Measurements from ENCODE around the gene DEF6.
"Not testable (repeated sequence)": the region's sequence is repeated elsewhere in the genome, so short reads cannot be mapped to it uniquely, and the experiment has no call there.

The DEF6 gene

GRCh38 chr6:35311390-35312075 lies 13.9 kb downstream of the DEF6 start:
- DNase-seq = peak; percentile 73 to 75

DNA sequence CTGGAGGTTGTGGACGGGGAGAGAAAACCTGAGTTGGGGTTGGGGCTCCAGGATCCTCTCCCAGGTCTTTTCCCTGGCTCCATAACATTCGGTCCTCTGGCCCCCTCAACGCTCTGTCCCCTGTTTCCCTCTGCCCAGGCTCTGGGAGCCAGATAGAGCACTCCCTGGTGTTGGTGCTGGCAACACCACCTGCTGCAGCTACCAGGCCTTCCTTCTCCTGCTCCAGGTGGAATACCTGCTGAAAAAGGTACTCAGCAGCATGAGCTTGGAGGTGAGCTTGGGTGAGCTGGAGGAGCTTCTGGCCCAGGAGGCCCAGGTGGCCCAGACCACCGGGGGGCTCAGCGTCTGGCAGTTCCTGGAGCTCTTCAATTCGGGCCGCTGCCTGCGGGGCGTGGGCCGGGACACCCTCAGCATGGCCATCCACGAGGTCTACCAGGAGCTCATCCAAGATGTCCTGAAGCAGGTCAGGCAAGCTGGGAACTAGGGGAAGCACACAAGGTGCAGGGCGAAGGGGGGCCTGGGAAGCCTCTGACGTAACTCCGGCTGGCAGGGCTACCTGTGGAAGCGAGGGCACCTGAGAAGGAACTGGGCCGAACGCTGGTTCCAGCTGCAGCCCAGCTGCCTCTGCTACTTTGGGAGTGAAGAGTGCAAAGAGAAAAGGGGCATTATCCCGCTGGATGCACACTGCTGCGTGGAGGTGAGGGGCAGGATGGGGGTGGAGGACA lies 14.6 kb downstream of the DEF6 start:
- no peak for DNase-seq

DNA sequence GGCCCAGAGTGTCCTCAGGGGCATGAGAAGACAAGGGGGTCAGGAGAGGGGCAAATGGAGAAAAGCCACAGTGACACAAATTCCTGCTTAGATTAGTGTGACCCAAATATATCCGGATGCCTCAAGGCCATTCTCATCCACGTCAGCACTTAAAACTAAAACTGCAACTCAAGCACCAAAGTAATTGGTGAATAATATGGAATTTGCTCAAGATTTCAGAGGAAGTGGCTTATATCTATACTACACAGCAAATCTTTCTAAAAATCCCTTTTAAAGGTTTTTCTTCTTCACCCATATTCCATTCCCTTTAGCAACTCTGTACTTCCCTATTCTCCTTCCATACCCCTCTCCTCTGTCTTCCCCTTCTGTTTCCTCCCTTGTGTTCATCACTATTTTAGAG lies 15.2 kb downstream of the DEF6 start:
- DNase-seq = no peak

GRCh38 chr6:35317483-35318195 lies 20.0 kb downstream of the DEF6 start:
- DNase-seq = no peak

DNA sequence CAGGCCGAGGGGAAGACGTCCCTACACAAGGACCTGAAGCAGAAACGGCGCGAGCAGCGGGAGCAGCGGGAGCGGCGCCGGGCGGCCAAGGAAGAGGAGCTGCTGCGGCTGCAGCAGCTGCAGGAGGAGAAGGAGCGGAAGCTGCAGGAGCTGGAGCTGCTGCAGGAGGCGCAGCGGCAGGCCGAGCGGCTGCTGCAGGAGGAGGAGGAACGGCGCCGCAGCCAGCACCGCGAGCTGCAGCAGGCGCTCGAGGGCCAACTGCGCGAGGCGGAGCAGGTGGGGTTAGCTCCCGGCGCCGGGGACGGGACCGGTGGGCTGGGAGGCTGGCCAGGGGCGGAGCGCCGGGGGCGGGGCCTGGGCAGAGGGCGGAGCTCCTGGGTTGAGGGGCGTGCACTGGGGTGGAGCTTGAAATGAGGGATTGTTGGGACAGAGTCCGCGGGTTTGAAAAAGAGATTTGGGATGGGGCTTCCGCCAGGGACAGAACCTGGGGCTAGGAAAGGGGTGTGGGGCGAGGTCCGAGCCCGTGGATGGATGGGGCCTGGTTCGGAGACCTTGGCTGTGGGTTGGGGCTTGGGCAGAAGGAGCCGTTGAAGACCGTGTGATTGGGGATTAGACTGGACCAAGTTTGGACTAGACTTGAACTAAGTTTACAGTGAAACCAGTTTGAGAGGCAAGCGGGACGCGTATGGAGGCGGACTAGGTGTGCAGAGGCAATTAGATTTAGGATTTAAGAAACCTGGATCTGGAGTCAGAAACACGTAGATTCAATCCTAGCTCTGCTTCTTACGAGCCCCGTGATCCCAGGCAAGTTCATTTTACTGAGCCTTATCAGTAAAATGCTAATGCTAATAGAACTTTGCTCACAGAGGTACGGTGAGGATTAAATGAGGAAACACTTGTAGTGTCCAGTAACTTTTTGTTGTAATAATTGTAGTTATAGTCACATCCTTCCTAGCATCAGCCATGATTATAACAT lies 20.9 kb downstream of the DEF6 start:
- no peak for DNase-seq

DNA sequence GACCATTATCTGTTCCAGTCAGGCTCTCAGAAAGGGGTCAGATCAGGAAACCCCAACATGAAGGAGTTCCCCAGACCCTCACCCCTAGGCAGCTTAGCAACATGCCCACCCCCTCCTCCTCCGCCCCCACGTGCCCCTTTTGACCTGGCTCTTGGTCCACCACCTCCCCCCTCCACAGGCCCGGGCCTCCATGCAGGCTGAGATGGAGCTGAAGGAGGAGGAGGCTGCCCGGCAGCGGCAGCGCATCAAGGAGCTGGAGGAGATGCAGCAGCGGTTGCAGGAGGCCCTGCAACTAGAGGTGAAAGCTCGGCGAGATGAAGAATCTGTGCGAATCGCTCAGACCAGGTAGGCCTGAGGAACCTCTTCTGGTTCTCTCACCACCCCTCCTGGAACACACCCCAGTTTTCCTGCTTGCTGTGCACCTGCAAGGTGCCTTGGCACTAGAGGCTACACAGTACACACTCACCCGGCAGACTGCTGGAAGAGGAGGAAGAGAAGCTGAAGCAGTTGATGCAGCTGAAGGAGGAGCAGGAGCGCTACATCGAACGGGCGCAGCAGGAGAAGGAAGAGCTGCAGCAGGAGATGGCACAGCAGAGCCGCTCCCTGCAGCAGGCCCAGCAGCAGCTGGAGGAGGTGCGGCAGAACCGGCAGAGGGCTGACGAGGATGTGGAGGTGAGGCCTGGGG lies 21.9 kb downstream of the DEF6 start:
- DNase-seq = no peak

GRCh38 chr6:35320031-35320410 lies 22.4 kb downstream of the DEF6 start:
- no peak for DNase-seq

DNA sequence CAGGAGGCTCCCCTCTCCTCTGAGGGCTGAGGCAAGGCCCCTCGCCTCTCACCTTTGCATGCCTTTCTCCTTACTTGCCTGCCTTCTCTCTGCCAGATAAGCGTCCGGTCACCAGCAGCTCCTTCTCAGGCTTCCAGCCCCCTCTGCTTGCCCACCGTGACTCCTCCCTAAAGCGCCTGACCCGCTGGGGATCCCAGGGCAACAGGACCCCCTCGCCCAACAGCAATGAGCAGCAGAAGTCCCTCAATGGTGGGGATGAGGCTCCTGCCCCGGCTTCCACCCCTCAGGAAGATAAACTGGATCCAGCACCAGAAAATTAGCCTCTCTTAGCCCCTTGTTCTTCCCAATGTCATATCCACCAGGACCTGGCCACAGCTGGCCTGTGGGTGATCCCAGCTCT lies 23.5 kb downstream of the DEF6 start:
- no peak for DNase-seq

DNA sequence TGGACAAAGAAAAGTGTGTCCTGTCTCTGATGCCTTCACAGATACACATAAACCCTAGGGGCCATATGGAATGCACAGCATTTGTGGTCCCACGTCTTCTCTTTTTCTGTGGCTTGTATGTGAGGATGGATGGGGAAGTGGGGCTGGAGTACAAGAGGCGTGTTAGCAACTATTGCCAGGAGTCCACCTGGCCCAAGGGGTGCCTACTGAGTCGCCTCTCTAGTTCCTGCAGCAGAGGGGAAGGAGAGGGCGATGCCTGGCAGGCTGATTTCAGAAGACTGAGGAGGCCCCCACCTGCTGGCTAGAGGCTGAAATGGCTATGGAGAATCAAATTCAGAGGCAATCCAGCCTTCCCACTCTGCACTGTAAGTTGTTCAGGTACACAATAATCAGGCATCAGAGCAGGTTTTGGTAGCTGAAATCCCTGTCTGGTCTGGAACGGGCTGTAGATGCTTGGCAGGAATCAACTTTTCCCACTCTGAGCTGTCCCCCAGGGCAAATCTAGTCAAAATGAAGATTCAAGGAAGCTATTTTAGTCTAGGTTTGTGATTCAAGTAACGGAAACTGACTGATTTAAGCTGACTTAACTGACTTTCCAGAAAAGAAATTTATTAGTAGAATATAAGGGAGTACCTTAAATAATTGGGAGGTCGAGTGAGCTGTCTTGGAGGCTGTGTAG lies 29.9 kb downstream of the DEF6 start:
- peak; percentile 81 to 83 for DNase-seq

GRCh38 chr6:35328108-35328723 lies 30.6 kb downstream of the DEF6 start:
- DNase-seq = no peak

DNA sequence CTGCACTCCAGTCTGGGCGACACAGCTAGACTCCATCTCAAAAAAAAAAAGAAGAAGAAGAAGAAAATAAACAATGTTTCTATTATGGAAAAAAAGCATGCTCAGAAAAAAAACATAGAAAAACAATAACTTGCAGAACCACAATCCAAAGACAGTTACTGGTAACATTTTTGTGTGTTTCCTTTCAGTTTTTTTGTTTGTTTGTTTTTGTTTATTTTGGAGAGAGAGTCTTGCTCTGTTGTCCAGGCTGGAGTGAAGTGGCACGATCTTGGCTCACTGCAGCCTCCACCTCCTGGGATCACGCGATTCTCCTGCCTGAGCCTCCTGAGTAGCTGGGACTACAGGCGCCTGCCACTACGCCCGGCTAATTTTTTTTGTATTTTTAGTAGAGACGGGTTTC lies 31.3 kb downstream of the DEF6 start:
- DNase-seq = not testable (repeated sequence)

DNA sequence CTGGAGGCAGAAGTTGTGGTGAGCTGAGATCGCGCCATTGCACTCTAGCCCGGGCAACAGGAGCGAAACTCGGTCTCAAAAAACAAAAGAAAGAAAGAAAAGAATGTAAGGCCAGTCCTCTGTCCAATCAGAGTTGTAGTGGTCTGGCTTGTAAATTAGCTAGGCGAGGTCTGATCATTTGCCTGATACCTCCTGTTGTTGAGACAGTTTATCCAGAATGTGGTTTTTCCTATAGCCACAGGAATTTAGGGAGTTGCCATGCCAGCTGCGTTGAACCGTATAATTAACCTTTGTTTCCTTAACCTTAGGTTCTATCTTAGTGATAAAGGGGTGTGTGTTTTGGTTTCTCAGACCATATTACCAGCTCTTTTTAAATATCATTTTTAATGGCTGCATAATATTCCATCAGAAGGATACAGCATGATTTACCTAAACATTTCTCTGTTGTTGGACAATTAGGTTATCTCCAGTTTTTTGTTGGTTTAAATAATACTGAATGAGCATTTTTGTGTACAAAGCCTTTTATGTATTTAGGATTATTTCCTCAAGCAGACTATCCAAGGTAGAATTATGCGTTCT lies 33.0 kb downstream of the DEF6 start:
- DNase-seq = no peak

DNA sequence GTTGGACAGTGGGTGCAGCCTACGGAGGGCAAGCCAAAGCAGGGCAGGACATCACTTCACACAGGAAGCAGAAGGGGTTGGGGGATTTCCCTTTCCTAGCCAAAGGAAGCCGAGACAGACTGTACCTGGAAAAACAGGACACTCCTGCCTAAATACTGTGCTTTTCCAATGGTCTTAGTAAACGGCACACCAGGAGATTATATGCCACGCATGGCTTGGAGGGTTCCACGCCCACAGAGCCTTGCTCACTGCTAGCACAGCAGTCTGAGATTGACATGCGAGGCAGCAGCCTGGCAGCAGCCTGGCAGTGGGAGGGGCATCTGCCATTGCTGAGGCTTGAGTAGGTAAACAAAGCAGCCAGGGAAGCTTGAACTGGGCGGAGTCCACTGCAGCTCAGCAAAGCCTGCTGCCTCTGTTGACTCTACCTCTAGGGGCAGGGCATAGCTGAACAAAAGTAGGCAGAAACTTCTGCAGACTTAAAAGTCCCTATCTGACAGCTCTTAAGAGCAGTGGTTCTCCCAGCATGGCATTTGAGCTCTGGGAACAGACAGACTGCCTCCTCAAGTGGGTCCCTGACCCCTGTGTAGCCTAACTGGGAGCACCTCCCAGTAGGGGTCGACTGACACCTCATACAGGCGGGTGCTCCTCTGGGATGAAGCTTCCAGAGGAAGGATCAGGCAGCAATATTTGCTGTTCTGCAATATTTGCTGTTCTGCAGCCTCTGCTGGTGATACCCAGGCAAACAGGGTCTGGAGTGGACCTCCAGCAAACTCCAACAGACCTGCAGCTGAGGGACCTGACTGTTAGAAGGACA lies 34.7 kb downstream of the DEF6 start:
- peak; percentile 73 to 74 for DNase-seq

DNA sequence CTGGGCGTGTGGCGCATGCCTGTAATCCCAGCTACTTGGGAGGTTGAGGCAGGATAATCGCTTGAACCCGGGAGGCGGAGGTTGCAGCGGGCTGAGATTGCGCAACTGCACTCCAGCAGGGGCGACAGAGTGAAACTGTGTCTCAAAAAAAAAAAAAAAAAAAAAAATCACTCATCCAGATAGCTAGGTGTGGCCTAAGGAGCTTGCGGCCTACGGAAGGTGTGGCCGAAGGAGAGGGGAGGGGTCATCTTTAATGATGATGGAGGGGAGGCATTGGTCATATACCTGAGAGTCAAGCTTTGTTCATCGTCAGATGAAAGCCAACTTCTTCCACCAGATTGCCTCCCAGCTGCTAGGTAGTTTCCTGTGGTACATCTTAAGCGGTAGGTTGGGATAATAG lies 43.9 kb downstream of the DEF6 start:
- no peak for DNase-seq

DNA sequence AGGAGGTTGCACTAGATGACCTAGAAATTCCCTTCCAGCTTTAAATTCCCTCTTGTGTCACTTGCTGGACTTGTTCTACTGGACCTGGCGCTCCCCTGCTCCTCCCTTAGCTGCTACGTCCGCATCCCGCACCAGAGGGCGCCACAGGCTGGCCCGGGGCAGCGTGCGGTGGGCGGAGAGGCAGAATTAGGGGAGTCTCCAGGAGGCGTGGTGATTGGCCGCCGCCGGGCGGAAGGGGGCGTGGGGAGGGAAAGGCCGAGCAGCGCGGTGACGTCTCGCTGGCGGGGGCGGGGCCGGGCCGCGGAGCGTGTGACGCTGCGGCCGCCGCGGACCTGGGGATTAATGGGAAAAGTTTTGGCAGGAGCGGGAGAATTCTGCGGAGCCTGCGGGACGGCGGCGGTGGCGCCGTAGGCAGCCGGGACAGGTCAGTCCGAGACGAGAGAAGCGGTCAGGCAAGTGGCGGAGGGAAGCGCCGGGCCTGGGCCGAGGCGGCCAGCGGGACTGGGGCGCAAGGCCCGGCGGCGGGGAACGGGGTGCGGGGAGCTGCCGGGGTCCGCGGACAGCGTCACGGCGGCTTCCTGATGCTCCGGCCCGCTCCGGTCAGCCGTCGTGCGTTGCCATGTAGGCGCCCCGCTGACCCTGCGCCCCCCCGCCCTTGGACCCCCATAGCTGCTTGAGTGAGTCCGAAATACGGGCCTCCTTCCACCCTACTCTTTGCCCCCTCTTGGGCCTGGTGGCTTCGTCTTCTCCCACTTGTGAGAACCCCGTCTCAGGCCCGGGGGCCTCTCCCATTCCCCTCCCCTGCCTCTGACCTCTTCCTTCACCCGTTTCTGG lies 44.9 kb downstream of the DEF6 start, which contains the start of gene PPARD:
Gene PPARD (plus strand): TSS at position 301 of the 834 bp plus-strand sequence. CDS start 68,530 bp downstream, outside the sequence.
- DNase-seq = peak; percentile 96 to 97

DNA sequence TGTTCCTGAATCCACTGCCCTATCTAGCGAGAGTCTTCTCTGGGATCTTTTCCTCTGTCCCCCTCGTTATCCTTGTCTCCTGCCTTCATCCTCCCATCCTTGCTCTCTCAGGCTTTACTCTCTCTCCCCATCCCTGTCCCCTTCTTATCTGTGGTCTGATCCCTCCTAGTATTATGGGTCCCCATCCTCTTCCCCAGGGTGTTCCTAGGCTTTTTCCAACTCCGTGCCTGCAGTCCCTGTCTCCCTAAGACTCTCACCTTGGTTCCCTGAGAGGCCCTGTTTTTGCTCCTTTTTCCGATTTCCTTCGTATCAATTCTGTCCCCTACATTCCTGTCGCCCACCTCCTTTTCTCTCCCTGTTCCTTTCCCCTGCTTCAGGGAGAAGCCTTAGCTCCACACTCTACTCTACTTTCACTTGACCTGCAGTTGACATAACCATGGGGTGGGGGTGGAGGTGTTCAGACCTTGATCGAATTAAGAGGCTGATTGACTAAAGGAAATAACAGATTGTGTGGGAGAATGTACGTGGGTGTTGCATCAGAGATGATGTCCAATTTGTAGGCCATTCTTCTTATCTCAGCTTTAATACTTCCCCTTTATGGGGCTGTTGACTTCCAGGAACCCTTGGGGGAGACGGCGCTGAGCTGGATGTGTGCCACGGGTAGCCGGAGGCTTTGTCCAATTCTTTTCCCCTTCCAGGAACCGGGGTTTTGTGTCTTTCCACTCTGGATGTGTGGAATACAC lies 45.6 kb downstream of the DEF6 start:
- peak; percentile 28 to 48 for DNase-seq

DNA sequence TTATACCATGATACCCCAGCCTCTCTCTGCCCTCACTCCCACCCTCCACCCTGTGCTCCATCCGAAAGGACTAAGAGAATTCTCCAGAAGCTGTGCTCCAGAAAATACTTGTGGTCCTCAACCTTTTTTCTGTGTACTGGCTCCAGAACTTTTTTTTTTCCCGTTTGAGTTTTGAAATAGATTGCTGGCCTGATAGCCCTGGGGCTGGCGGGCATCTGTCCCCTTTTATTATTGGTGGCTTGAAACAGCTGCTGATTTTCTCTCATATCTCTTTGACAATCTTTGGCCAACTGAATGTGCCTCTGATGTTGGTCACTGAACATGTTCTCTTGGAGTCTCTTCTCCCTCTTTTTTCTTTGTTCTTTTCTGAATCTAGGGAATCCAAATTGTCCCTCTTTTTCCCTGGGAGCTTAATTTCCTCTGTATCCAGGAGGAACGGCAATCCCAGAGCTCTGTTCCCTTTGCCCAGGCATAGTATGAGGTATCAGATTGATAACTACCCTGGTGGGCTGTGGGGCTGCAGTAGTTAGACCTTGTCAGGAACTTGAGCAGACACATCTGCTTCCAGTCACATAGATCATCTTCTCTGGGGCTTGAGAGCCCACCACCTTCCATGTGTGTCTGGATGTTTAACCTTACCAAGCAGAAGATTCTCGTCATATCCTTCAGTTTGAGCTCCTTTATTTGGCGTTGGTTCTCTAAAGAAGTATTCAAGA lies 46.4 kb downstream of the DEF6 start:
- DNase-seq = no peak

All from CD4-positive, alpha-beta T cell treated with Interleukin-4 for 1 hour (primary cell).